HG03280 (cell line): Measurements from ENCODE around the gene LIMK1.
A peak's percentile ranks its signal among the peaks of the same experiment; 100 is the strongest.
"Not testable (repeated sequence)": the region's sequence is repeated elsewhere in the genome, so short reads cannot be mapped to it uniquely, and the experiment has no call there.

ENCODE experiments used
- ATAC-seq: cut with Tn5 transposase; IDR thresholded peaks from one replicate; pipeline ENCODE4 v1.9.1; 2021; ENCODE audit warnings: mild to moderate bottlenecking, moderate library complexity; ENCODE audit not compliant: unreplicated experiment

Gene LIMK1

DNA sequence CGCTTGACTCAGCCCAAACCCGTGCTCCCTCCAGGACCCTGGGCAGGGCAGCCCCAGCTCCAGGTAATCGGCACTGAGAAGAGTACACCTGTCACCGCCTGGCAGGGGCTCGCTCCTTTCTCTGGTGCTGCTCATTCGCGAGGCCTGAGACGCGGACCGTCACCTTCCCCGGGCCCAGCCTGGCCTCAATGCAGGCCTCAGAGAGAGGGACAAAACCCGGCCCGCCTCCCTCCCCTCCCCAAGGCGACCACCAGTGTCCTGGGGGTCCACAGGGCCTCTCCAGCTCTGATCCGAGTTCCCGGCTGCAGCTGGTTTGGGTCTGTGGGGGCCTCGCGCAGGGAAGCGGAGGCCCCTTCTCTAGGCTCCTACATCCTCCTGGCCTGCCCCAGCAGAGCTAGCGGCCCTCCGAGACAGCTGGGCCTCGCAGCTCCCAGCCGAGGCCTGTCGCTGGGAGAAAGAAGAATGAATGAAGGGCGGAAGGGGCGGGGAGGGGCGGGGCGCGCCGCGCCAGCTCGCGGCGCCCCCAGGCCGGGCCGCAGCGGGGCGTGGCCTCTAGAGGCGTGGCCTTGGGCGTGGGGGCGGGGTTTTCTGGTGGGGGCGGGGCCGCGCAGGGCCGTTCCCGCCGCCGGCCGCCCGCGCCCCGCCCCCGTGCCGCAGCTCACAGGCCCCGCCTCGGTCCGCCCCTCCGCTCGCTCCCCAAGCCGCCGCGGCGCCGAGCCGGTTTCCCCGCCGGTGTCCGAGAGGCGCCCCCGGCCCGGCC is at the start of gene LIMK1:
Gene LIMK1, plus strand, starts transcription at position 688 of the 760 bp plus-strand sequence. CDS start 187 bp downstream, outside the sequence.
- ATAC-seq: peak; percentile 77

DNA sequence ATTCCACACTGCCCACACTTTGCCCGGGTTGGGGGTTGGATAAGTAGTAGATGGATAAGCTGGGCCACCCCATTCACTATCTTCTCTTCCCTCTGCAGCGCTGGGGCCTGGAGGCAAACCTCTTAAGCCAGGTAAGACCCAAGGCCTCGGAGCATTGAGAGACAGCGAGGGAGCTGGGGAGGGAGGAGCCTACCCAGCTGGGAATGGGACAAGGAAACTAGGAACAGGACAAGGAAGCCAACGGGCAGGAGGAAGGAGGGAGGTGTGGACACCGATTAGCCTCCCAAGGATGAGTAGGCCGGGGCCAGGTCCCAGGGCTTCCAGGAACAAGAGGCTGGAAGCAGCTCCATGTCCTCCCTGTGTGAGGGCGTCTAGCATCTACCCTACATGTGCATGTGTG is 46.0 kb upstream of the LIMK1 start:
- no peak for ATAC-seq

DNA sequence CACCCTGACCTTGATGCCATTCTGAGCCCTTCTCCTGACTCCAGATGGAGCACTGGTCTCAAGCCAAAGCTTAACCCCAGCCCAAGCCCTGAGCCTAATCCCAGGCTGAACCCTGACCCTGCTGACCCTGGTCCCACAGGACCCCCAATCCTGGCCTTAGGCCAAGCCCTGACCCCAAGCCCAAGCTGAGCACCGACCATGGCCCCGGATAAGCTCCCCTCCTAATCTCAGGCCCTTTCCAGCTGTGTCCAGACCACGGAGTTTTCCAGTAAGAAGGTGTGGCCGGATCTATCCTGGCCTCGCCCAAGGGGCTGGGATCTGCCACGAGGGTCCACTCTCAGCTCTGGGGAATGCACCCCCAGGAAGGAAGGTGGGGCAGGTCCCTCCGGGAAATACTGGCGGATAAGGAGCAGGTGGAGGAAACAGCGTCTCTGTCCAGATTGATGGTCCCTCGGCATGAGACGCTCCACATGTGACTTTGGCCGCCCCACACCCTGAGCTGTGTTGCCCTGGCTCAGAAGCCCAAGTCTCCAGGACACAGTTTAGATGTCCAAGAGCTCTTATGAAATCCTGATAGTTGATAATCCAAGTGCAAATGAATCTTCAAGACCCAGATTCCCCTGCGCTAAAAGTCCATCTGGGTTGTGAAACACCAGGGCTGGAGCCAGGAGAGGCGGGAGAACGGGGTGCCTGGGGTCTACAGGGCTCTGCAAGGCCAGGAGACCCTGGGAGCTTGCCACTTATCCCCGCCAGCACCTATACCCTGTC is 45.2 kb upstream of the LIMK1 start:
- no peak for ATAC-seq

DNA sequence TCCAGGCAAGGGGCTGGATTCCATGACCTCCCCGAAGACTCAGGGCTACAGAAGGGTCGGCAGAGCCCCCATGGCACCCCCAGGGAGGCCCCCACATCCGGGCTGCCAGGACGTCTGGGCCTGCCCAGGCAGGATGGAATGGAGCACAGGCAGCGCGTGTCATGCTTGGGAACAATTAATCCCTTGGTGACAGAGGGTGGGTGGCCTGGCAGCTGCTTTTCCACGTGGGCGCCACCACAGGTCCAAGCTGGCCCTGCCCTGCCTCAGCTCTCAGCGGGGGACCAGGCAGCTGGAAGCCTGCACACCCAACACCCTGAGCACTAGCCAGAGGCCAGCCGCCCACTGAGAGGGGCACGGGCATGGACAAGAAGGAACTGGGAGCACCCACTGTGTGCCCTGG is 44.3 kb upstream of the LIMK1 start:
- no peak for ATAC-seq

DNA sequence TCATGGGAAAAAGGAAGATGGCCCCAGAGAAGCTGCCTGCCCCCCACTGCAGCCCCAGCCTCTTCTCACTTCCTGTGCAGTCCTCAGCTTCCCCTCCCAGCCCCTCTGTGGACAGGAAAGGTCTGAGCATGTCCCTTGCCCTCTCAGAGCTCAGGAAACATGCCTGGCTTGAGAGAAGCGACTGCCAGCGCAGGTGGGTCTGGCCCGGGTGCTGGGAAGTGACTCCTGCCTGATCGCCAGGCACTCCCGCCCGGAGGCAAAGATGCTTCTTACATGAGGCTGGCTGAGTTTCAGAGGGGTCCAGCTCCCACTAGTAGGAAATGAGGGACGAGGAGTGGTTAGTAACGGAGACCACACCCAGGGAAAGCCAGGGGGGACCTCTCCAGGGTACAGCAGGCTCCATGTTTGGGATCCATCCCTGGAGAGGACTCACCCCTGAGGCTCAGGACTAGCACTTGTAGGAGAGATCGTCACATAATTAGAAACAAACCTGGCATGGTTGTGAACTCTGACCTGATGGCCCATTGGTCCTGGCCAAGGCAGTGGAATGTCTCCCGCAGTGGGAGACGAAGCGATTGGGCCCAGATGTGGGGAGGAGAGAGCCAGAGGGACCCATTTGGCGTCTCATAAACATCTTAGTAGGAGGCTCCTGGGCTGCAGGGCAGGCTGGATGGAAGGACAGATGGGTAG is 43.4 kb upstream of the LIMK1 start:
- ATAC-seq: no peak

DNA sequence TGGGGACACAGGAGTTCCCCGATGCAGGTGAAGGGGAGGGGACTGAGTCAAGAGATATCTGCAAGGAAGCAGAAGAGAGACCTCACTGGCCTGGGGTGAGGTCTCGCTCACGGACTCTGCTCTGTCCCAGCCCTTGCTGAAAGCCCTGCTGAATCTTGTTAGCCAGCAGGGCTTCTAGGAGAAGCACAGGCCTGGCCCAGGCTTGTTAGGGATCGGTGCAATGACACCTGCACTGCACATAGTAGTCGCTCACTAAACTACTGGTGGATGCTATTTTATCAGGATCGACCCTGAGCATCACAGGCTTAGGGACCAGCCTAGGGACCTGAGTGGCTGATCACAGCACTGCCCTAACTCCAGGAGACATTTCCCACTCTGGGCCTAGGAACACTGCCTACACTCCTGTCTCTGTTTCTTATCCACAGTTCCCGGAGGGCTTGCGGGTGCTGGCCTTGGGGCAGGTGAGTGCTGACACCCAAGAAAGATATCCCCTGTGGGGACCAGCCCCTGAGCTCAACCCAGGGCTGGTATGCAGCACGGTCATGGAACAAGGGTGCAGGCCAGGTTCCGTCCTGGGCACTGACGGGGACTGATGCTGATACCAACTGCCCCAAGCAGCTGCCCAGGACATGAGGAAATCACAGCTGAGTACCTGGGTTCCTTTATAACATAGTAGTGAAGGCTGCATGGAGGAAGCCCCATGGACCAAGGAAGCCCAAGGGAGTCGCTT is 42.6 kb upstream of the LIMK1 start:
- ATAC-seq: no peak

DNA sequence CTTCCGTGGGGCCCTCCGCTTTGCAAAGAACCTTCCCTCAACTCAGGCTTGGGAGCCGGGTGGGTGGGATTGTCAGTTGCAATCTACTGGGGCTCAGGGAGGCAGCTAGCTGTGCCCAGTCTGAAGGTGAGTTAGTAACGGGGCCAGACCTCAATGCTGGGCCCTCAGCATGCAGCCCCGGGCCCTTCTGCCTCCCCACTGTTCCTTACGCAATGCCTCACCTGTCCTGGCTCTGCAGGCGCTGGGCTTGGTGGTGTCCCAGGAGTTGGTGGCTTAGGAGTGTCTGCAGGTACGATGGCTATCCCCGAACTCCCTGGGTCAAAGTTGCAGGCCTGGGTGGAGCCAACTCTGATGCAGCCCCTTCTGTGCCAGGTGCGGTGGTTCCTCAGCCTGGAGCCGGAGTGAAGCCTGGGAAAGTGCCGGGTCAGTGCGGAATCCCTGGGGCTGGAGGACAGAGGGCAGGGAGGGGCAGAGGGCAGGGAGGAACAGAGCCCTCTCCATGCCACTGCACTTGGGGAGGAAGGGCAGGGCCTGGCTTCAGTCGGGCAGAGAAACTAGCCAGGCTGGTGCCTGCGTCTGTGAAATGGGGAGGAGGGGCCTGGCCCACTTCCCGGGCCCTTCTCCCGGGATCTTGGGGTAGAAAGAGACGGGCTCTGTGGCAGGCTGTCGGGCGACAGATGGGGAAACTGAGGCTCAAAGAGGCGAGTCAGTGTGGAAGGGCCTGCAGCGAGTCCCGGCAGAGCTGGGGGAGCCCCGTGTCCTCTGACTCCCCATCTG is 40.7 kb upstream of the LIMK1 start:
- ATAC-seq: no peak

DNA sequence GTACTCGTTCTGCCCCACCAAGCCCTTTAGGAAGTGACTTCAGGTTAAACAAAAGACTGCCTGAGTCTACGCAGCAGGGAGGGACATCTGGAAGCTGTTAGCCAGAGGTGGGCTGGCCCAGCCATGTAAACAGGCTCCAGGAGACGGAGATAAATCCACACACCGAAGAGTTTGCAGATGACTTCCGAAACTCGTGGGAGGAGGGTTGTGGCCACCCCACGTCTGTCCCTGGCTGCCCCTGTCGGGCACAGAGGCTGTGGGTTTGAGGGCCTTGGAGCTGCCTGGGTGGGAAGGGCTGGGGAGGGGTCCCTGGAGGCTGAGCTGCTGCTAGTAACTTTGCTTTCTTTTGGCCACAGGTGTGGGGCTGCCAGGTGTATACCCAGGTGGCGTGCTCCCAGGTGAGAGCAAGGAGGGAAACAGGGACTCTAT is 40.1 kb upstream of the LIMK1 start:
- ATAC-seq: no peak

DNA sequence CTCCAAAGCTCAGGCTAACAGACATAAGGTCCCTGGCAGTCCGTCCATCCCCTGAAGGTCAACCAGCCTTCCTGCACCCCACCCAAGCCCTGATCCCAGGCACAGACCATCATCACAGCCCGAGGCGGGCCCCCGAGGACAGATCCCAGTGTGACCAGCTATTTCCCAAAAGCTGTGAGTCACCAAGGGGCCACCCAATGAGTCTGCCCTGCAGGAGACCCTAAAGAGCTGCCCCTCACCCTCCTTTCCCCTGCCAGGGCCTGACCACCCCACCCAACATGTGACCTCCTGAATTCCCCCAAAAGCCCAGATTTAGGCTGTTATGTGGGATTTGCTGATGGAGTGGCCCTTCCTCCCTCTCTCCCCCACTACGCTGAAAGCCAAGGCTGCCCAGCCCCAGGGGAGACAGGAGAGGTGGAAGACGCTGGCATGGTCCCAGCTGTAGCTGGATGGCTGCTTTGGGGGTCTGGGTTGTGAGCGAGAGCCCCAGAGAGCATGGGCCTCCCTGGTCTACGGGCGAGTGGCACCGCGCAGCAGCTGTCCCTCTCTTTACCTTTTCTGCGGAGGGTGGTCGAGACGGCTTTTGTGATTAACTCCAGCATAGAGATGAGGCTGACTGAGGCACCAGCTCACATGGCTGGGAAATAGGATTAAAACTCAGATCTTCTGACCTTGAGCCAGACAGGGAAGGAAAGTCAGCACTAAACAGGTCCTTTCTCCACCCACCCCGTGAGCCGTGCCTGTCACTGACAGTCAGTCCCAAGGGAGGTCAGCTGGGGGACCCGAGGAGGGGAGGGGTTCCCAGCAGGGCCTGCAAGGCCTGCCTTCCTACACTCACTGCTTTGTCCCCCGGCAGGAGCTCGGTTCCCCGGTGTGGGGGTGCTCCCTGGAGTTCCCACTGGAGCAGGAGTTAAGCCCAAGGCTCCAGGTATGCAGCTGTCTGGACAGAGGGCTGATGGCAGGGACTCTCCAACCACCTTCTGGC is 38.9 kb upstream of the LIMK1 start:
- ATAC-seq: no peak

DNA sequence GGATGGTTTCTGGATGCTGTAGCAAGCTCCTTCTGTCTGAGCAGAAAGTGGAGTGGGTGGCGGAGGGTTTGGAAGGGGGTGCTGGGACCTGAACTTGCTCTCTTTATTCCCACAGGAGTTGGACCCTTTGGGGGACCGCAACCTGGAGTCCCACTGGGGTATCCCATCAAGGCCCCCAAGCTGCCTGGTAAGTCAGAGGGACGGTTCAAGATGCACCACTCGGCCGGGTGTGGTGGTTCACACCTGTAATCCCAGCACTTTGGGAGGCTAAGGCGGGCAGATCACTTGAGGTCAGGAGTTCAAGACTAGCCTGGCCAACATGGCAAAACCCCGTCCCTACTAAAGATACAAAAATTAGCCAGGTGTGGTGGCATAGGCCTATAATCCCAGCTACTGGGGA is 37.0 kb upstream of the LIMK1 start:
- not testable (repeated sequence) for ATAC-seq

DNA sequence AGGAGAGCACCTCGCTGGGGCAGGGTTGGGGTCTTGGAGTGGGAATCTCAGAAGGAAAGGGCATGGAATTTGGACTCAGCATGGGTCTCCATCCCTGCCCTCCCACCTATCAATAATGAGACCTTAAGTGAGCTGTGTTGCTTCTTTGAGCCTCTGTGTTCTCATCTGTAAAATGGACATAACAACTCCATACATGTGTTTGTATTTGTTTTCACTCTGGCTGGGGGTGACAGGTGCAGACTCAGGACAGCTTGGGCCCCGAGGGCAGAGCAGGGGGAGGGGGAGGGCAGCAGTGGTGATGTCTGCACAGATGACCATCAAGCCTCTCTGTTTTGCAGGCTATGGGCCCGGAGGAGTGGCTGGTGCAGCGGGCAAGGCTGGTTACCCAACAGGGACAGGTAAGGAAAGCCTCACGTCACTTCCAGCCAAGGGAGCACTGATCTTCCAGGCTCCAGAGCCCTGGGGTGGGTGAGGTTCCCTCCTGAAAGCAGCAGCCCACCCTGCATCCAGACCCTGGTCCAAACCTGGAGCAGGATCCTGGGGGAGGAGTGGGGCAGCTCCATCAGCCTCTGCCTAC is 35.7 kb upstream of the LIMK1 start:
- ATAC-seq: no peak

DNA sequence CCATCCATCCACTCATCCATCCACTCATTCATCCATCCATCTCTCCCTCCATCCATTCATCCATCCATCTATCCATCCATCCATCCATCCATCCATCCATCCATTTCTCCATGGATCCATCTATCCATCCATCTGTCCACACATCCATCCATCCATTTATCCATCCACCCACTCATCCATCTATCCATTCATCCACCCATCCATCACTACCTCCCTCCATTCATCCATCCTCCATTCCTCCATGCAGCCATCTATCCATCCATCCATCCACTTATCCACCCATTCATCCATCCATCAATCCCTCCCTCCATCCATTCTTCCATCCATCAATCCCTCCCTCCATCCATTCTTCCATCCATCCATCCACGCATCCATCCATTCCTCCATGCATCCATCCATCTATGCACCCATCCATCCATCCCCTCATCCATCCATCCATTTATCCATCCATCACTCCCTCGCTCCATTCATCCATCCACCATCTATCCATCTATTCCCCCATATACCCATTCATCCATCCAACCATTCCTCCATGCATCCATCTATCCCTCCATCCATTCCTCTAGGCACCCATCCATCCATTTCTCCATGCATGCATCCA is 34.5 kb upstream of the LIMK1 start:
- ATAC-seq: no peak

DNA sequence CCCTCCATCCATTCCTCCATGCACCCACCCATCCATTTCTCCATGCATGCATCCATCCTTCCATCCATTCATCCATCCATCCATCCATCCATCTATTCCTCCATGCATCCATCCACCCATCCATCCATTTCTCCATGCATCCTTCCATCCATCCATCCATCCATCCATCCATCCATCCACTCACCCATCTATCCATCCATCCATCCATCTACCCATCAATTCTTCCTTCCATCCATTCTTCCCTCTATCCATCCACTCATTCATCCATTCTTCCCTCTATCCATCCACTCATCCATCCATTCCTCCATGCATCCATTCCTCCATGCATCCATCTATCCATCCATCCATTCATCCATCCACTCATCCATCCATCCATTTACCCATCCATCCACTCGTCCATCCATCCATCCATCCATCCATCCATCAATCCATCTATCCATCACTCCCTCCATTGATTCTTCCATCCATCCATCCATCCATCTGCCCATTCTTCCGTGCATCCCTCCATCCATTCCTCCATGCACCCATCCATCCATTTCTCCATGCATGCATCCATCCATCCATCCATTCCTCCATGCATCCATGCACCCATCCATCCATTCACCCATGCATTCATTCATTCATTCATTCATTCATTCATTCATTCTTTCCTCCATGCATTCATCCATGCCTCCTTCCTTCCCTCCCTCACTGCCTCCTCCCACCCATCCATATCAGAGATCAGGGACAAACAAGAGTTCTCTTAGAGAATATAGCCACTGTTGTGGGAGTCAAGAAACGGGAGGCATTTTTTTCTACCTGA is 33.4 kb upstream of the LIMK1 start:
- ATAC-seq: no peak

DNA sequence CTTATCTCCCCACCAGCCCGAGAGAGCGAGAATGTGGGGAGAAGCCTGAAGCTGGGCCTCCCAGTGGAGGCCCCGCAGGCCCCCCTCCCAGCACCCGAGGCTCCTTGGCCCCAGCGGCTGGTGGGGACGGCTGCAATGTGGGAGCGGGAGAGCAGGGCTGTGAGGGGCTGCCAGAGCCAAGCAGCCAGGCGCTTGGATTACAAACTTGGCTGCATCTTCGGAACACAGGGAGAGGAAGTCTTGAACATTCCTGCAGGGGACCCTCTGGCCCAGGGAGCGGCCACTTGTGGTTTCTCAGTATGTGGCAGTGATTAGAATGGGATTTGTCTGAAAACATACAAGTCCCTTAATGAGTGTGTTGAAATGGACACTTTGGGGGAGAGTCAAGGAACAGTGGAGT is 32.4 kb upstream of the LIMK1 start:
- no peak for ATAC-seq

DNA sequence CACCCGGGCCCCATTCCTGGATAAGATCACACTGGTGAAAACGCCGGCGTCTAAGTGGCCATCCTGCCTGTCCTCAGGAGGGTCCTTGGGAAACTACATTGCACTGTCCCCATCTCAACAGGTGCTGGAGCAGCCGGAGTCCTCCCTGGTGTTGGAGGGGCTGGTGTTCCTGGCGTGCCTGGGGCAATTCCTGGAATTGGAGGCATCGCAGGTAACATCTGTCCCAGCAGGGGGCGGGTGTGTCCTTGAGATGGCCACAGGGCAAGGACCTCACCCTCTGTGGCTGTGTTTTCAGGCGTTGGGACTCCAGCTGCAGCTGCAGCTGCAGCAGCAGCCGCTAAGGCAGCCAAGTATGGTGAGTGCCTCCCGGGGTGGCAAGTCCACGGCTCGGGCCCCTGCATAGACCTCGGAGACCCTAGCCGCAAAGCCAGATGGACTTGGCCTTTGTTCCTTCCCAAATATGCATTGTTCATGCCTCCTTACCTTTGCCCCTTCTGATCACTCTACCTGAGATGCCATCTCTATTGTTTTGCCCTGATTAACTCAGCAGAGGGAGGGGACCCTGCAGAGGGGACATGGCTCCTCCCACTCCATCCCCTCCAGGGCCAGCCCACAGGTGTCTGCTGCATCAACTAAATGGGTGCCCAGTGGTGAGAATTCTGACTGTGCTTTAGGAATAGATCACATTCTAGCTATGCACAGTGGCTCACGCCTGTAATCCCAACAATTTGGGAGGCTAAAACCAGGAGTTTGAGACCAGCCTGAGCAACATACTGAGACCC is 31.8 kb upstream of the LIMK1 start:
- ATAC-seq: no peak

DNA sequence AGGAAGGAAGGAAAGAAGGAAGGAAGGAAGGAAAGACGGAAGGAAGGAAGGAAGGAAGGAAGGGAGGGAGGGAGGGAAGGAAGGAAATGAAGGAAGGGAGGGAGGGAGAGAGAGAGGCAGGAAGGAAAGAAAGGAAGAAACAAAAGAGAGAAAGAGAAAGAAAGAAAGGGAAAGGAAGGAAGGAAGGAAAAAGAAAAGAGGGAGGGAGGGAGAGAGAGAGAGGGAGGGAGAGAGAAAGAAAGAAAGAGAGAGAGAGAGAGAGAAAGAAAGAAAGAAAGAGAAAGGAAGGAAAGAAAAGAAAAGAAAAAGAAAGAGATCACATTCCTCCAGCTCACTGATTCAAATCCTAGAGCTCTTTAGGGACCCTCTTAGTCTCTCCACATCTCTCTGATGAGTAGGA is 31.0 kb upstream of the LIMK1 start:
- ATAC-seq: no peak
